Keratinocyte (primary cell): ENCODE measurements around the gene INSC. TPM values are rescaled to one million over a fixed set of nuclear protein-coding genes. Genes with fewer than 3 reads are reported as not detected.

Experiments used
- DNase-seq: peaks from one replicate; pipeline ENCODE4 v3.0.0-alpha.2; 2011; ENCODE audit warnings: low read depth, missing footprints, low spot score
- FAIRE-seq: peaks from 2 replicates; lab custom pipeline; 2011; peaks lifted over from hg19 to GRCh38; lab: Jason Lieb, UNC
- H2AFZ ChIP-seq: 2 replicates; pipeline ENCODE4 v1.6.0; 2012; ENCODE audit warnings: low read length, control low read depth, inconsistent platforms; ENCODE audit not compliant: control insufficient read depth
- H3K27ac ChIP-seq: 2 replicates; pipeline ENCODE4 v1.5.1; 2011; ENCODE audit warnings: low read length; ENCODE audit not compliant: control insufficient read depth, insufficient read depth
- H3K27me3 ChIP-seq: 3 replicates; pipeline ENCODE4 v1.6.0; 2011; ENCODE audit warnings: low read length; ENCODE audit not compliant: control insufficient read depth, insufficient read depth; ENCODE audit errors: extremely low read depth
- H3K36me3 ChIP-seq, 2 experiments: 2 replicates in 1 of 2; 3 replicates in 1 of 2; pipeline ENCODE4 v1.5.1; 2011; ENCODE audit warnings: low read length in 2 of 2, mild to moderate bottlenecking in 1 of 2; ENCODE audit not compliant: control insufficient read depth in 2 of 2, insufficient read depth in 2 of 2; ENCODE audit errors: extremely low read depth in 1 of 2
- H3K4me1 ChIP-seq: 3 replicates; pipeline ENCODE4 v1.5.1; 2011; ENCODE audit warnings: low read length; ENCODE audit not compliant: control insufficient read depth, insufficient read depth; ENCODE audit errors: extremely low read depth
- H3K4me2 ChIP-seq: 3 replicates; pipeline ENCODE4 v1.6.0; 2011; ENCODE audit warnings: low read depth, low read length; ENCODE audit not compliant: control insufficient read depth, insufficient read depth; ENCODE audit errors: extremely low read depth
- H3K4me3 ChIP-seq, 3 experiments: fragments of 200-600 bp in 1 of 3; sonication (generic) in 1 of 3; 2 replicates in 2 of 3; 3 replicates in 1 of 3; pipeline ENCODE4 v1.5.1; 2011 to 2016; ENCODE audit warnings: low read length in 3 of 3, mild to moderate bottlenecking in 3 of 3, control low read depth in 2 of 3, inconsistent platforms in 1 of 3, low read depth in 1 of 3, mixed read lengths in 1 of 3, mixed run types in 1 of 3, moderate library complexity in 1 of 3; ENCODE audit not compliant: control insufficient read depth in 2 of 3, insufficient read depth in 2 of 3; ENCODE audit errors: extremely low read depth in 1 of 3
- H3K79me2 ChIP-seq: 2 replicates; pipeline ENCODE4 v1.6.0; 2012; ENCODE audit warnings: low read length; ENCODE audit not compliant: control insufficient read depth, insufficient read depth
- H3K9ac ChIP-seq: 3 replicates; pipeline ENCODE4 v1.6.0; 2011; ENCODE audit warnings: low read length; ENCODE audit not compliant: control insufficient read depth, insufficient read depth; ENCODE audit errors: extremely low read depth
- H3K9me1 ChIP-seq: 3 replicates; pipeline ENCODE4 v1.6.0; 2011; ENCODE audit warnings: low read length; ENCODE audit not compliant: control insufficient read depth, insufficient read depth; ENCODE audit errors: extremely low read depth
- H3K9me3 ChIP-seq: 2 replicates; pipeline ENCODE4 v1.5.1; 2012; ENCODE audit warnings: low read depth, low read length; ENCODE audit not compliant: control insufficient read depth
- H4K20me1 ChIP-seq: 3 replicates; pipeline ENCODE4 v1.6.0; 2011; ENCODE audit warnings: low read length; ENCODE audit not compliant: control insufficient read depth, insufficient read depth; ENCODE audit errors: extremely low read depth
- EZH2 ChIP-seq: IDR thresholded peaks from one replicate; pipeline ENCODE4 v1.6.1; 2012; ENCODE audit warnings: inconsistent platforms, mild to moderate bottlenecking, low read length, moderate library complexity
- dilution Hi-C: fragments of 300-500 bp; cut with MboI; formaldehyde crosslinking; loops from one replicate; pipeline ENCODE4 v1.7.0; 2020; ENCODE audit warnings: low sequenced_read_pairs; ENCODE audit not compliant: extremely low pct_ligation_motif_present
- polyA plus RNA-seq, 5 experiments: library from polyadenylated mRNA; depleted of rRNA in 3 of 5; stranded (reverse) in 3 of 5; stranded (forward) in 1 of 5; unstranded in 1 of 5; fragments of >200 nt; gene quantifications; 1 replicate in 1 of 5; 2 replicates in 3 of 5; 3 replicates in 1 of 5; pipeline versions ENCODE4 v1.2.1 to v1.2.3, GENCODE V29; 2011 to 2012; ENCODE audit warnings: missing spikeins in 2 of 5, low read depth in 1 of 5, low replicate concordance in 1 of 5
- TF ChIP-seq, protein P1 (sequence below), 3 experiments: IDR thresholded peaks in 1 of 3; conservative IDR thresholded peaks in 1 of 3; optimal IDR thresholded peaks in 1 of 3; 2 replicates in 2 of 3; 3 replicates in 1 of 3; pipeline versions ENCODE3 to v1.5.1; 2011; ENCODE audit warnings: low read length in 3 of 3, mild to moderate bottlenecking in 3 of 3, moderate library complexity in 2 of 3, control low read depth in 1 of 3, inconsistent platforms in 1 of 3; ENCODE audit not compliant: insufficient read depth in 2 of 3; ENCODE audit errors: extremely low read depth in 1 of 3

The INSC gene
- polyA plus RNA-seq, 1 donor (not counting 4 experiments of a cell fraction or from before 2014, with no cell fraction given): 0.13 TPM

DNA sequence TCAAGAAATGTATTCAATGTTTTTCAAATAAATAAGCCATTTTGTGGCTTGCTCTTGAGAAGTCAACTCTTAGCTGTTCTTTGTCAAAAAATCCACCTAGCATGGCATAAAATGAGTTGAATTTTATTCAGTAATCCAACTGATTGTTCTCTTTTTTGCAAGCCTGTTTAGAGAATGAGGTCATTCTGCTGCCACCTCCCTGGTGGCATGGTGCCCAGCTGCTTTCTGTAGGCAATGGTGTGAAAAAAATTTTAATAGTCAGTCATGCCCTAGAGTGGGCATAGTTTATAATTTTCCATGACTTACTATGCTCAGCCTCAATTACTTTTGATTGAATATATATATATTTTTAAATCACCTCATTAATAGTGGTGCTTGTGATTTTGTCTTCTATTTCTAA lies 177.2 kb downstream of the INSC start:
- no peak for DNase-seq

DNA sequence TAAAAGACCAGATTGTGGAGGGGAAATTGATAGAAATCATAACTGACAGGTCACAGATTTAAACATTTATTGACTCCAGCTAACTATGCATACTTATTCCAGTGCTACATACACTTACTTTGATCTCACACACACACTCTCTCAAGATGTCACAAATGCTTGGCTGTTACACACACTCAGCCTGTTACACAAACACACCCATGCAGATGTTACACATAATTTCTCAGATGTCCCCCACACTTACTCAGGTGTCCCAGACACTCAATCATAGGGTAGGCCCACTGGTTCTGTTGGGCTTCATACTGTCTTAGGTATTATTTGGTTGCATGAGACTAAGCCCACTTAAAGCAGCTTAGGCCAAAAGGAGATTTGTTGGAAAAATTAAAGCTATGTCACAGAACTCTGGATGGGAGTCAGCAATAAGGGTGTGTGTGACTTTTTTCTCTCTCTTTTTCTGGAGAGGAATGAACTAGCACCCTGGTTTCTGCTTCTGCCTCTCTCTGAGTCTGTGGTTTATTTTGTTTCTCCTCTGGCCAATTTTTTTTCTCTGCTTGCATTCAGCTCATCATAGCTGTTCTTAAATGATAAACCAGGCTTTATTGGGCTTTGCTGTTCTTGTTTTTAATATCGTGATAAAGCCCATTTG lies 179.4 kb downstream of the INSC start:
- H3K9ac ChIP-seq: no peak overlapping the region
- DNase-seq (no peak), FAIRE-seq (no peak)
- H3K36me3 ChIP-seq: no peaks in the 10 kb centered on the region
- no peaks in the 10 kb centered on the region for H3K79me2 ChIP-seq
- dilution Hi-C loops: no loop called here
- H3K27ac ChIP-seq: no peak overlapping the region
- H3K27me3 ChIP-seq: no peaks in the 10 kb centered on the region
- TF ChIP-seq, protein P1, sequence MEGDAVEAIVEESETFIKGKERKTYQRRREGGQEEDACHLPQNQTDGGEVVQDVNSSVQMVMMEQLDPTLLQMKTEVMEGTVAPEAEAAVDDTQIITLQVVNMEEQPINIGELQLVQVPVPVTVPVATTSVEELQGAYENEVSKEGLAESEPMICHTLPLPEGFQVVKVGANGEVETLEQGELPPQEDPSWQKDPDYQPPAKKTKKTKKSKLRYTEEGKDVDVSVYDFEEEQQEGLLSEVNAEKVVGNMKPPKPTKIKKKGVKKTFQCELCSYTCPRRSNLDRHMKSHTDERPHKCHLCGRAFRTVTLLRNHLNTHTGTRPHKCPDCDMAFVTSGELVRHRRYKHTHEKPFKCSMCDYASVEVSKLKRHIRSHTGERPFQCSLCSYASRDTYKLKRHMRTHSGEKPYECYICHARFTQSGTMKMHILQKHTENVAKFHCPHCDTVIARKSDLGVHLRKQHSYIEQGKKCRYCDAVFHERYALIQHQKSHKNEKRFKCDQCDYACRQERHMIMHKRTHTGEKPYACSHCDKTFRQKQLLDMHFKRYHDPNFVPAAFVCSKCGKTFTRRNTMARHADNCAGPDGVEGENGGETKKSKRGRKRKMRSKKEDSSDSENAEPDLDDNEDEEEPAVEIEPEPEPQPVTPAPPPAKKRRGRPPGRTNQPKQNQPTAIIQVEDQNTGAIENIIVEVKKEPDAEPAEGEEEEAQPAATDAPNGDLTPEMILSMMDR (optimal IDR thresholded peaks at IDR 0.05 in 1 of 3, IDR thresholded peaks at IDR 0.05 in 1 of 3, conservative IDR thresholded peaks at IDR 0.05 in 1 of 3; ENCODE audit: extremely low read depth in 1 of 3, insufficient read depth in 2 of 3, low read length in 3 of 3): no peak
- TF ChIP-seq EZH2: no peak
- no peak overlapping the region for H3K4me3 ChIP-seq
- no peaks in the 10 kb centered on the region for H3K9me1 ChIP-seq
- no peak overlapping the region for H3K4me2 ChIP-seq
- H4K20me1 ChIP-seq: no peaks in the 10 kb centered on the region
- no peak overlapping the region for H2AFZ ChIP-seq
- no peaks in the 10 kb centered on the region for H3K9me3 ChIP-seq
- no peaks in the 10 kb centered on the region for H3K4me1 ChIP-seq

More for the DNA sequence above, 177.2 kb downstream of the INSC start:
- H3K4me2 ChIP-seq: no peak overlapping the region
- H3K4me3 ChIP-seq: no peak overlapping the region
- H3K79me2 ChIP-seq: no peaks in the 10 kb centered on the region
- no peak overlapping the region for H3K9ac ChIP-seq
- H3K4me1 ChIP-seq: no peaks in the 10 kb centered on the region
- H3K9me3 ChIP-seq: no peaks in the 10 kb centered on the region
- TF ChIP-seq, protein P1 (optimal IDR thresholded peaks at IDR 0.05 in 1 of 3, IDR thresholded peaks at IDR 0.05 in 1 of 3, conservative IDR thresholded peaks at IDR 0.05 in 1 of 3; ENCODE audit: extremely low read depth in 1 of 3, insufficient read depth in 2 of 3, low read length in 3 of 3): no peak
- no peak for TF ChIP-seq EZH2
- FAIRE-seq: no peak
- H3K27ac ChIP-seq: no peak overlapping the region
- H3K36me3 ChIP-seq: no peaks in the 10 kb centered on the region
- H2AFZ ChIP-seq: no peak overlapping the region
- dilution Hi-C loops: no loop called here
- H3K9me1 ChIP-seq: no peaks in the 10 kb centered on the region
- H4K20me1 ChIP-seq: no peaks in the 10 kb centered on the region
- no peaks in the 10 kb centered on the region for H3K27me3 ChIP-seq
